ENCODE measurements around the gene INPP4B.

- TF ChIP-seq CTCF (IDR thresholded peaks at IDR 0.05) (no peak), EZH2 (IDR thresholded peaks at IDR 0.05; ENCODE audit: borderline replicate concordance, insufficient read depth, low read depth, low read length, poor library complexity, severe bottlenecking) (no peak)
These were observed 579.0 kb downstream of the INPP4B start for GRCh38 chr4:142267101-142267500.

Data from B cell (primary cell).